C4-2B (cell line): Measurements from ENCODE around the gene CPSF4.

Experiments
- H3K27ac ChIP-seq: fragments of 450-650 bp; 2 replicates; pipeline ENCODE4 v1.5.1; 2017
- ZFX ChIP-seq: fragments of 450-650 bp; IDR thresholded peaks from 2 replicates; pipeline ENCODE4 v1.6.1; 2017
- TF ChIP-seq, protein P1 (sequence below): fragments of 450-650 bp; conservative IDR thresholded peaks from 2 replicates; pipeline ENCODE4 v1.5.1; 2017; ENCODE audit warnings: mild to moderate bottlenecking

Gene CPSF4

DNA sequence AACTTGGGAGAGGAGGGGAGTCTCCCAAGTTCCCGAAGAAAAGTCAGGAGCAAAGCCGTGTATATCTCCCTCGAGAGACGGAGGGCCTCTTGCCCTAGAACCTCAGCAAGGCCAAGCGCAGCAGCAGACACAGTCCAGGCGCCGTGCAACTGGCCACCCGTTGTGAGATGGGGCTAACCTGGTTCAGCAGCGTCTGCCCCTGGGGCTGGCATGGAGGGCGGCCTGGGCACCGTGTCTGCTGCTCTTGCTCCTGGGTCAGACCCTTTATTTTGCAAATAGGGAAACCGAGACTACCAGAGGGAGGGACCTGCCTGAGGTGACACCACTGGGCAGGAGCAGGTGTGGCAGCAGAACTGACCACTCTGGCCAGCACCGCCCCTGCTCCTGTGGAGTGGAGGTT, 13.8 kb downstream of the CPSF4 start:
- TF ChIP-seq, protein P1, sequence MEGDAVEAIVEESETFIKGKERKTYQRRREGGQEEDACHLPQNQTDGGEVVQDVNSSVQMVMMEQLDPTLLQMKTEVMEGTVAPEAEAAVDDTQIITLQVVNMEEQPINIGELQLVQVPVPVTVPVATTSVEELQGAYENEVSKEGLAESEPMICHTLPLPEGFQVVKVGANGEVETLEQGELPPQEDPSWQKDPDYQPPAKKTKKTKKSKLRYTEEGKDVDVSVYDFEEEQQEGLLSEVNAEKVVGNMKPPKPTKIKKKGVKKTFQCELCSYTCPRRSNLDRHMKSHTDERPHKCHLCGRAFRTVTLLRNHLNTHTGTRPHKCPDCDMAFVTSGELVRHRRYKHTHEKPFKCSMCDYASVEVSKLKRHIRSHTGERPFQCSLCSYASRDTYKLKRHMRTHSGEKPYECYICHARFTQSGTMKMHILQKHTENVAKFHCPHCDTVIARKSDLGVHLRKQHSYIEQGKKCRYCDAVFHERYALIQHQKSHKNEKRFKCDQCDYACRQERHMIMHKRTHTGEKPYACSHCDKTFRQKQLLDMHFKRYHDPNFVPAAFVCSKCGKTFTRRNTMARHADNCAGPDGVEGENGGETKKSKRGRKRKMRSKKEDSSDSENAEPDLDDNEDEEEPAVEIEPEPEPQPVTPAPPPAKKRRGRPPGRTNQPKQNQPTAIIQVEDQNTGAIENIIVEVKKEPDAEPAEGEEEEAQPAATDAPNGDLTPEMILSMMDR = no peak
- TF ChIP-seq ZFX = no peak
- H3K27ac ChIP-seq = no peak overlapping the region

DNA sequence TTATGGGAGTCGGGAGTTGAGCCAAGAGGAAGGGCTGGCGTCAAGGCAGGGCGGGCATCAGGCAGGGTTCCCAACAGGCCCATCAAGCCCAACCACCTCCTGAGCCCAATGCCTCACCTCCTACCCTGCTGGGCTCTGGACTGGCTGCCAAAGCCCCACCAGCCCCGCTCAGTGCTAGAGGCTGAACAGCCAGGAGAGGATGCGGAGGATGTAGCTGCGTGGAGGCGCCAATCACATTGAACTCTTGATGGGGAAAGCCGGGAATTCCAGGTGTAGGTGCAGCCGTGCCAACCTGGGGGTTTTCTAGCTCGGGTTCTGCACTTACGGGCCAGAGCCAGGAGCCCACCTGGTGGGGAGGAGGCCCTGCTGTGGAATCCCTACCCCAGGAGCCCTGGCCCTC, 14.4 kb downstream of the CPSF4 start:
- H3K27ac ChIP-seq = no peak overlapping the region
- TF ChIP-seq, protein P1 = no peak
- TF ChIP-seq ZFX = no peak

DNA sequence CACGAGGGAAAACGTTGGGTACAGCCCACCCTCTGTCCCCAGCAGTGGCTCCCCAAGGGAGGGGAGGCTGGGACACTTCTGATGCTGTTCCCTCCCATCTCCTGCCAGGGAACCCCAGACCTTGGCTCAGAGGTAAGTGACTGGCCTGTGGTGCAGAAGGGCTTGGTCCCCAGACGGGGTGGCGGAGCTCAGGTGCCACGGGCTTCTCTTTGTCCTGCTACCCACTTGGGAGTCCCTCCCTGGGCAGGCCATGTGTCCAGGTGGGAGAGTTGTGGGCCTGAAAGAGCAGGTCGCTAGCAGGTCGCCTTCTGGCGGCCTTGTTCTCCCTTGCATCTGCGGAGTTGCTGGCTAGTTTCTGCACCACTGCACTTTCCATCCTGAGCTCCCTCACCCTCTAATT, 17.1 kb downstream of the CPSF4 start:
- no peak for TF ChIP-seq ZFX
- TF ChIP-seq, protein P1 = no peak
- no peak overlapping the region for H3K27ac ChIP-seq

DNA sequence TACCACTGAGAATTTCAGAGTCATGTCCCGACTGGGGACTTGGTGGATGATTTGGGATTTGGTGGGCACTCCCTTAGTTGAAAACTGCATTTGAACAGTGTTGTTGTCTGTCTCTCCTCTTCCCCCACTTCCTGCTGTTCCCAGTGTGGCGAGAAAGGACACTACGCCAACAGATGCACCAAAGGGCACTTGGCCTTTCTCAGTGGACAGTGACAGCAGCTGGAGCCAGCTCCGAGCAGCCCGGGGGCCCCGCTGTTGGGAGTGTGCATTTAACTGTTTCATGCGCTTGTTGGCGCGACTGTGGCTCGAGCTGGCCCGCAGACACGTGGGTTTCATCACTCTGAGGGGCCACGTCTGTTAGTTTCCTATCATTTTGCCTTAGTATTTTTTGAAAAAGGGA, 17.5 kb downstream of the CPSF4 start:
- no peak overlapping the region for H3K27ac ChIP-seq
- TF ChIP-seq ZFX = no peak
- TF ChIP-seq, protein P1 = no peak

DNA sequence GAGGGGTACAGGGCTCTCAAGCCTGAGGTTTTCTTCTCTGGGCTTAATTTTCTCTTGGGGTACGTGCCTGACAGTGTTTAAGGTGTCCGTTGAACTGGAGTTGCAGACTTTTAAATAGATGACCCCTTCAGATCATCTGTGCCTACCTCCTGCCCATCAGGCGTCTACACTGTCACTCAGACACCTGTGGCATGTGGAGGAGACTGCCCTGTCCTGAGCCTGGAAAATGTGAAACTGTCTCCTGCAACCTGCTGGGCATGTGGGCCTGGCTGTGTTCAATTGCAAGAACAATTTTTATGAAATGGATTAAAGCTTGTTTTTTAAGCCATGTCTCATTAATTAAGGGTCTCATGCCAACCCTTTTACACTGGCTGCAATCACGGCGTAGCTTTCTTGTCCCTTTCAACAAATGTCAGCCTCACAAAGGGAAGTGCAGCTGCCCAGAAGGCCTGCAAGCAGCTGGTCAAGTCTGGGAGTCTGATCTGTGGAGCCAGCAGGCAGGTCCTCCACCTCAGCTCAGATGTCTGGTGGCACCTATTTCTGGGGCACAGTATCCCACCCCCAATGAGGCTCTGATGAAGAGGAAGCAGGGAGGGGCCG, 18.4 kb downstream of the CPSF4 start:
- no peak overlapping the region for H3K27ac ChIP-seq
- TF ChIP-seq, protein P1 = no peak
- no peak for TF ChIP-seq ZFX

DNA sequence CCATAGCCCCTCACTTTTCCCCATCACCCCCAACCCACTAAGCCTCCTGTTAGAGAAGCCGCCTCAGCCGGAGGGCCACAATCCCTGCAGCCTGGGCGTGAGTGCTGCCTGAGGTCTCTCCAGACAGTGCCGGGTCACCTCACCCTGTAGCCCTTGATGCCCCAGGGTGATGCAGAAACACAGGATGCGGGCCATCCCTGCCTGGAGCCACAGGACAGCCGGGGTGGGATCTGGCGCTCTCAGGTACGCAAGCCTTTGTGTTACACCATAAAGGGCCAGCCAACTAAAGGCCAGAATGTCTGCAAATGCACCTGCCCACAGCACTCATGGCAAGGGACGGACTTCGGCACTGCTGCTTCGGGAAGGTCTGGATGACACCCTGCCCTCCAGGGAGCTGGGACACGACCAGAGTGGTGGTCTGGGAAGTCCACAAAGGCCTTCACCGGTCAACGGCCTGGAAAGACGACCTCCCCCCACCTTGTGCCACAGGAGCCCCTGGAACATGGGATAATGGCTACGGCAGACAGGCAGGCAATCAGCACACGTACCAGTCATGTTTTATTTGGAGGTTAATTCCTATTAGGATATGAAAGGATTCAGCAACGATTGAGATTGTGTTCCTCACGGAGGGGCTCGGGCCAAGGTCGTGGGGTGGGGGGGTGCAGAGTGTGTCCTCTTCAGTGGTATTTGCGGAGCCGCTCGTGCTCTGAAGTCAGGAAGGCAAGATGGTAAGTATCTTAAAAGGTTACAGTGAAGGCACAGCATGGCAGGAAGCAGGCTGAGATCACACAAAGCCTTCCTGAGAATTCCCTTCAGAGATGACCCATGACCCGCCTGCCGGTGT, 19.1 kb downstream of the CPSF4 start:
- no peak for TF ChIP-seq ZFX
- H3K27ac ChIP-seq = no peak overlapping the region

DNA sequence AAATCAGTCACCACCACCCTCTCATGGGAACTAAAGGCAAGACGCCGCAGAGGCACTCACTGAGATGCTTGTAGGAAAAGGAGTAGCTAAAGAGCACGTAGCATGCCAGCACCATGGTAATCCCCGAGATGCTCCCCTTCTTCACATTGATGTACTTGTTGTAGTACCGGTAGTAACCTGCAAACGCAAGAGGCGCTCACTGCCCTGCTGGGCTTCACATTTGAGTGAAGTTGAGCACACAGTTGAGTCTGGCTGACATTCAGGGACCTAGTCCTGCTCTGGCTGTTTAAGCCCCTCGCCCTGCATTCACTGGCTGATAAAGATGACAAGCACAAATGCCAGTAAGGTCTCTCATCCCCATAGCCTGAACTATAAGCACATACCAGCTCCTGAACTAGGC, 20.3 kb downstream of the CPSF4 start:
- no peak overlapping the region for H3K27ac ChIP-seq
- TF ChIP-seq, protein P1 = no peak; the same call in 1 of the 2 replicates
- TF ChIP-seq ZFX = no peak
